ENCODE measurements around the gene TMEM214. TPM values are rescaled to one million over a fixed set of nuclear protein-coding genes. Genes with fewer than 3 reads are reported as not detected.

The TMEM214 gene
- total and polyA plus RNA-seq, 2 of the 8 experiments (the other 6 are each of a cell fraction or from before 2014, with no cell fraction given), result 49.7 to 71.0 TPM

- TF ChIP-seq CTBP2 (IDR thresholded peaks at IDR 0.05; ENCODE audit: borderline replicate concordance, insufficient read depth, insufficient read length, low read length), result no peak
These were observed 20.6 kb downstream of the TMEM214 start (continued) for GRCh38 chr2:27053321-27053720.

All from H1 (cell line).